Progenitor cell of endocrine pancreas (in vitro differentiated cells): ENCODE data around the gene B4GALT4. TPM values are rescaled to one million over a fixed set of nuclear protein-coding genes. Genes with fewer than 3 reads are reported as not detected.

Experiments
- DNase-seq: peaks from one replicate; pipeline ENCODE4 v3.0.0; 2021; ENCODE audit warnings: low spot score; ENCODE audit not compliant: unreplicated experiment
- H3K27ac Mint-ChIP-seq: 2 replicates; pipeline ENCODE4 v1.8.0; 2021; ENCODE audit warnings: mild to moderate bottlenecking, moderate library complexity, mixed read lengths
- H3K27me3 Mint-ChIP-seq: 2 replicates; pipeline ENCODE4 v1.8.0; 2021; ENCODE audit warnings: mixed read lengths
- H3K36me3 Mint-ChIP-seq: 2 replicates; pipeline ENCODE4 v1.8.0; 2022; ENCODE audit warnings: mixed read lengths; ENCODE audit not compliant: insufficient read depth
- H3K4me1 Mint-ChIP-seq: 2 replicates; pipeline ENCODE4 v1.8.0; 2021; ENCODE audit warnings: low read depth, mixed read lengths
- H3K4me3 Mint-ChIP-seq: 2 replicates; pipeline ENCODE4 v1.8.0; 2021; ENCODE audit warnings: low read depth, mild to moderate bottlenecking, moderate library complexity, mixed read lengths
- H3K9me3 Mint-ChIP-seq: 2 replicates; pipeline ENCODE4 v1.8.0; 2021; ENCODE audit warnings: low read depth, mixed read lengths
- CTCF ChIP-seq: fragments of 200-600 bp; sonication (generic); IDR thresholded peaks from one replicate; pipeline ENCODE4 v1.5.0; 2021; ENCODE audit warnings: antibody characterized with exemption, mild to moderate bottlenecking; ENCODE audit not compliant: unreplicated experiment
- total RNA-seq: library from RNA; stranded (reverse); gene quantifications from 2 replicates; pipeline ENCODE4 v1.2.1, GENCODE V29; 2021

Gene B4GALT4
- total RNA-seq, 1 donor from 2014 or later = 49.0 TPM

- Mint-ChIP-seq H3K36me3 (no peaks in the 10 kb centered on the region), H3K9me3 (no peaks in the 10 kb centered on the region), H3K4me3 (no peak overlapping the region), H3K4me1 (peaks cover 15% of the 10 kb centered on the region), H3K27me3 (no peaks in the 10 kb centered on the region), H3K27ac (peak overlapping the region; percentile 36)
- DNase-seq = no peak
- TF ChIP-seq CTCF = no peak
Measured at GRCh38 chr3:119184796-119185570, 55.7 kb downstream of the B4GALT4 start.

GRCh38 chr3:119184111-119184510 lies 56.6 kb downstream of the B4GALT4 start:
- Mint-ChIP-seq H3K27me3 (no peaks in the 10 kb centered on the region), H3K36me3 (peaks cover under 1% of the 10 kb centered on the region), H3K4me3 (no peak overlapping the region), H3K4me1 (peaks cover 15% of the 10 kb centered on the region), H3K9me3 (no peaks in the 10 kb centered on the region), H3K27ac (no peak overlapping the region)
- no peak for TF ChIP-seq CTCF
- DNase-seq = no peak

- no peak for DNase-seq
- TF ChIP-seq CTCF = no peak
- no peak overlapping the region for H3K4me3 Mint-ChIP-seq
- peaks cover 7% of the 10 kb centered on the region for H3K9me3 Mint-ChIP-seq
- H3K27ac Mint-ChIP-seq = no peak overlapping the region
- H3K27me3 Mint-ChIP-seq = no peaks in the 10 kb centered on the region
- peaks cover 5% of the 10 kb centered on the region for H3K36me3 Mint-ChIP-seq
- H3K4me1 Mint-ChIP-seq = peaks cover 17% of the 10 kb centered on the region
Measured at GRCh38 chr3:119181765-119182164, 58.9 kb downstream of the B4GALT4 start.

GRCh38 chr3:119177321-119177720 lies 63.4 kb downstream of the B4GALT4 start:
- Mint-ChIP-seq H3K36me3 (peaks cover 6% of the 10 kb centered on the region), H3K4me1 (peaks cover 33% of the 10 kb centered on the region), H3K27ac (no peak overlapping the region), H3K9me3 (peaks cover 7% of the 10 kb centered on the region), H3K27me3 (no peaks in the 10 kb centered on the region), H3K4me3 (no peak overlapping the region)
- no peak for TF ChIP-seq CTCF
- DNase-seq = no peak

DNA sequence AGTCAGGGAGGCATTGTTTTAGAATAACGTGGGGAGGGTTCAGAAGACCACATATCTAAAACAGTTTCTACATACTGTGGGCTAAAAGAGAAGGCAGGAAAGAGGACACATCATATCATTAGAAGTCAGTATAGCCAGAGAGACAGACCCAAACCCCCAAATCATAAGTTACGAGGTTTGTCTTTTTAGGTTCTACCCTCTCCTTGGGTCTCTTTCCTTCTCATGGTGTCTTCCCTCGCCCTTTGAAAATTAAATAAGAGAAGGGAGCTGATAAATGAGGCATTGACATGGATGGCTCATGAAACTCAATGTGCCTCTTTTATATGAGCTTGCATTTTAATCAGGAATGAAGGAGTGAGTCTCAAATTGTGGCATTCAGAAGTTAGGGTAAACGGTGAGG lies 63.9 kb downstream of the B4GALT4 start:
- Mint-ChIP-seq H3K27ac (peak overlapping the region; percentile 68), H3K4me3 (no peak overlapping the region), H3K9me3 (peaks cover 7% of the 10 kb centered on the region), H3K4me1 (peaks cover 33% of the 10 kb centered on the region), H3K27me3 (no peaks in the 10 kb centered on the region), H3K36me3 (peaks cover 6% of the 10 kb centered on the region)
- no peak for TF ChIP-seq CTCF
- DNase-seq = no peak
